Mammary epithelial cell (primary cell): ENCODE measurements around the gene SYNGR2.

Experiments used
- EZH2 ChIP-seq: IDR thresholded peaks from 2 replicates; pipeline ENCODE4 v1.6.1; 2012; ENCODE audit warnings: low read length, inconsistent platforms, borderline replicate concordance
- TF ChIP-seq, protein P1 (sequence below), 2 donors: IDR thresholded peaks in 1 of 2; conservative IDR thresholded peaks in 1 of 2; 2 replicates each; pipeline ENCODE4 v1.5.1; 2011 to 2012; ENCODE audit warnings: inconsistent platforms in 2 of 2, low read length in 2 of 2, mild to moderate bottlenecking in 2 of 2, control low read depth in 1 of 2, low read depth in 1 of 2; ENCODE audit not compliant: insufficient read depth in 1 of 2; ENCODE audit errors: extremely low read depth in 1 of 2

DNA sequence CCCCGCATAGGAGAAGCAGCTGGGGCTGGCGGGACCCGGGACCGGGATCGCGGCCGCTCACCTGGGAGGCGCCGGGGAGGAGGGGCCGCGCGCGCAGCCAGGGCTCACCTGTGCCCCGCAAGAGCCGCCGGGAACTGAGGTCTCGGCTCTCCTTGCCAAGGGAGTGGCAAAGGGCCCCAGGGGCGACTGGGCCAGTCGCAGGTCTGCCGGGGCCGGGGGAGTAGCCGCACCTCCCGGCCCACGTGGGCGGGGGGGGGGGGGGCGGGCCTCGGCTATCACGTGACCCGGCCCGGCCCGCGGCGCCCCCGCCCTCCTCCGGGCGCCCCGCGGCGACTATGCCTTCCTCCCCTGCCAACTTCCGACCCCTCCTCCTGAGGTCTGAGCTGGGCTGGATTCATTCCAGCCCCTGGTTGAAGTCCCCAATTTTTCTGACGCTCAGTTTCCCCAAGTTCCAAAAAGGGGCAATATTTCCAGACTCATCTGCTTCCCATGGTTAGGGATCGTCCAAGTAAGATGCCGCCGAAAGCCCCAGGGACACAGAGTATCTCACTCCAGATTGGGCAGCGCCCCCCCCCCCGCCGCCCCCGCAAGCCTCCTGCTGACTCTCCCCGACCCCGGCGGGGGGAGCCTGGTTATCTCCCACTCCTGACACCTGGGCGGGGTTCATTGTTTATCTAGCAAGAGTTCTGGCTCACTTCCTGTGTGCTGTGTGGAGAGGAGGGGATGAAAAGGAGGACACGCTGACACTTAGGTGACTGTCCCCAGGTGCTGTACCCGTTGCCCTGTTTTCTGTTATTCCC, 39.6 kb upstream of the SYNGR2 start, which contains the start of gene TMC6:
- TF ChIP-seq, protein P1, sequence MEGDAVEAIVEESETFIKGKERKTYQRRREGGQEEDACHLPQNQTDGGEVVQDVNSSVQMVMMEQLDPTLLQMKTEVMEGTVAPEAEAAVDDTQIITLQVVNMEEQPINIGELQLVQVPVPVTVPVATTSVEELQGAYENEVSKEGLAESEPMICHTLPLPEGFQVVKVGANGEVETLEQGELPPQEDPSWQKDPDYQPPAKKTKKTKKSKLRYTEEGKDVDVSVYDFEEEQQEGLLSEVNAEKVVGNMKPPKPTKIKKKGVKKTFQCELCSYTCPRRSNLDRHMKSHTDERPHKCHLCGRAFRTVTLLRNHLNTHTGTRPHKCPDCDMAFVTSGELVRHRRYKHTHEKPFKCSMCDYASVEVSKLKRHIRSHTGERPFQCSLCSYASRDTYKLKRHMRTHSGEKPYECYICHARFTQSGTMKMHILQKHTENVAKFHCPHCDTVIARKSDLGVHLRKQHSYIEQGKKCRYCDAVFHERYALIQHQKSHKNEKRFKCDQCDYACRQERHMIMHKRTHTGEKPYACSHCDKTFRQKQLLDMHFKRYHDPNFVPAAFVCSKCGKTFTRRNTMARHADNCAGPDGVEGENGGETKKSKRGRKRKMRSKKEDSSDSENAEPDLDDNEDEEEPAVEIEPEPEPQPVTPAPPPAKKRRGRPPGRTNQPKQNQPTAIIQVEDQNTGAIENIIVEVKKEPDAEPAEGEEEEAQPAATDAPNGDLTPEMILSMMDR (conservative IDR thresholded peaks at IDR 0.05 in 1 of 2, IDR thresholded peaks at IDR 0.05 in 1 of 2; ENCODE audit: extremely low read depth in 1 of 2, insufficient read depth in 1 of 2, low read depth in 1 of 2, low read length in 2 of 2): no peak
- TF ChIP-seq EZH2: no peak
